GM19395 (cell line): ENCODE results near the gene MUC5B.
"Not testable (repeated sequence)": the region's sequence is repeated elsewhere in the genome, so short reads cannot be mapped to it uniquely, and the experiment has no call there.

Source experiments
- ATAC-seq: cut with Tn5 transposase; IDR thresholded peaks from one replicate; pipeline ENCODE4 v1.9.1; 2021; ENCODE audit warnings: mild to moderate bottlenecking, moderate library complexity; ENCODE audit not compliant: unreplicated experiment

Gene MUC5B

GRCh38 chr11:1191786-1192470 is 30.9 kb upstream of the MUC5B start:
- ATAC-seq, result not testable (repeated sequence)

GRCh38 chr11:1192741-1193325 is 30.0 kb upstream of the MUC5B start:
- ATAC-seq, result no peak

- no peak for ATAC-seq
Measured at GRCh38 chr11:1193326-1194230, 29.3 kb upstream of the MUC5B start.

GRCh38 chr11:1194231-1194976 is 28.5 kb upstream of the MUC5B start:
- no peak for ATAC-seq

- ATAC-seq, result no peak
Measured at GRCh38 chr11:1194977-1195681, 27.7 kb upstream of the MUC5B start.

- no peak for ATAC-seq
Measured at GRCh38 chr11:1195682-1196515, 27.0 kb upstream of the MUC5B start.

GRCh38 chr11:1196516-1197391 is 26.1 kb upstream of the MUC5B start:
- no peak for ATAC-seq

- no peak for ATAC-seq
Measured at GRCh38 chr11:1197431-1197885, 25.4 kb upstream of the MUC5B start.

GRCh38 chr11:1197886-1198560 is 24.8 kb upstream of the MUC5B start:
- ATAC-seq, result no peak

- ATAC-seq, result no peak
Measured at GRCh38 chr11:1198561-1199240, 24.2 kb upstream of the MUC5B start.

GRCh38 chr11:1199241-1199750 is 23.6 kb upstream of the MUC5B start:
- ATAC-seq, result no peak

GRCh38 chr11:1199751-1200610 is 22.9 kb upstream of the MUC5B start:
- ATAC-seq, result no peak

GRCh38 chr11:1200611-1201191 is 22.2 kb upstream of the MUC5B start:
- no peak for ATAC-seq

GRCh38 chr11:1201395-1202153 is 21.3 kb upstream of the MUC5B start:
- ATAC-seq, result no peak

GRCh38 chr11:1202154-1202775 is 20.6 kb upstream of the MUC5B start:
- ATAC-seq, result no peak
